GM21381 (cell line): Measurements from ENCODE around the gene KHK.

Source experiments
- ATAC-seq: cut with Tn5 transposase; IDR thresholded peaks from one replicate; pipeline ENCODE4 v1.9.1; 2021; ENCODE audit warnings: mild to moderate bottlenecking, moderate library complexity; ENCODE audit not compliant: unreplicated experiment

The KHK gene

DNA sequence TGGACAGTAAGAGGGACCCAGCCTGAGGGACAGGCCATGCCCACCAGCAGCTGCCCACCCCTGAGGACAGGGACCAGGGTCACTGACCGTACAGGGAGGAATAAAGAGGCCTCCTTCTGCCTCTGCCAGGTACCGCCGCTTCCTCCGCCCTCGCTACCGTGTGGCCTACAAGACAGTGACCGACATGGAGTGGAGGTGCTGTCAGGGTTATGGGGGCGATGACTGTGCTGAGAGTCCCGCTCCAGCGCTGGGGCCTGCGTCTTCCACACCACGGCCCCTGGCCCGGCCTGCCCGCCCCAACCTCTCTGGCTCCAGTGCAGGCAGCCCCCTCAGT, 6.0 kb upstream of the KHK start:
- ATAC-seq, result no peak

- no peak for ATAC-seq
These were observed 4.4 kb upstream of the KHK start for GRCh38 chr2:27081984-27082772.

- ATAC-seq, result no peak
These were observed 3.7 kb upstream of the KHK start for GRCh38 chr2:27082773-27083409.

GRCh38 chr2:27083410-27084296, 2.9 kb upstream of the KHK start:
- ATAC-seq, result no peak

DNA sequence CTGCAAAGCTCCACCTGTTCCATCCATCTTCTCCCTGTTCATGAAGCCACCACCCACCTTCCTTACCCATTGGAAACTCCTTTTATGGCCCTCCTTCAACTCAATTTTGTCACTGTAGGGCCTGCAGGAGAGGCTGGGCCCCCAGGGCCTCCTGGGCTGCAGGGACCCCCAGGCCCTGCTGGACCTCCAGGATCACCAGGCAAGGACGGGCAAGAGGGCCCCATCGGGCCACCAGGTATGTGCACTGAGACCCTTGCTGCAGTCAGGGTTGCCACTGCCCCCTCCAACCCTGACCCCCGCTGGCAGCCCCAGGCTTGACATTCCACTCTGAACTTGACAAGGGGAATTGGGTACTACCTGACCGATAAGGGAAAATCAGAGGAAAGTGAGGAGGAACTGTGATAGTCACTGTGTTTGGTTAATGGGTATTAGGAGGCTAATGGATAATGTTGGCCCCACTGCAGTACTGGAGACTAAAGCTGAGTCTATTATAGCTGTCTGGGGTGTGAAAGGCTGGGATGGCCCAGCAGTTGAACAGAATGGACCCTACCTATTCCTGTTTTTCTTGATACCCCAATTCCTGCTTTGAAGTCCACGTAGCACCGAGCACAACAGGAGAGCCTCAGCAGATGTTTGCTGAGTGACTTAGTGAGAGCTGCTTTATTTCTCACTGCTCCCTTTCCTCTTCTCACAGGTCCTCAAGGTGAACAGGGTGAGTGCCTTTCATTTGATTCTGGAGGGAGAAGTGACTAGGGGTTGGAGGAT, 2.1 kb upstream of the KHK start:
- ATAC-seq, result no peak

GRCh38 chr2:27085062-27085672, 1.4 kb upstream of the KHK start:
- ATAC-seq, result no peak

GRCh38 chr2:27085673-27086089, 891 bp upstream of the KHK start:
- ATAC-seq, result peak; percentile 10

DNA sequence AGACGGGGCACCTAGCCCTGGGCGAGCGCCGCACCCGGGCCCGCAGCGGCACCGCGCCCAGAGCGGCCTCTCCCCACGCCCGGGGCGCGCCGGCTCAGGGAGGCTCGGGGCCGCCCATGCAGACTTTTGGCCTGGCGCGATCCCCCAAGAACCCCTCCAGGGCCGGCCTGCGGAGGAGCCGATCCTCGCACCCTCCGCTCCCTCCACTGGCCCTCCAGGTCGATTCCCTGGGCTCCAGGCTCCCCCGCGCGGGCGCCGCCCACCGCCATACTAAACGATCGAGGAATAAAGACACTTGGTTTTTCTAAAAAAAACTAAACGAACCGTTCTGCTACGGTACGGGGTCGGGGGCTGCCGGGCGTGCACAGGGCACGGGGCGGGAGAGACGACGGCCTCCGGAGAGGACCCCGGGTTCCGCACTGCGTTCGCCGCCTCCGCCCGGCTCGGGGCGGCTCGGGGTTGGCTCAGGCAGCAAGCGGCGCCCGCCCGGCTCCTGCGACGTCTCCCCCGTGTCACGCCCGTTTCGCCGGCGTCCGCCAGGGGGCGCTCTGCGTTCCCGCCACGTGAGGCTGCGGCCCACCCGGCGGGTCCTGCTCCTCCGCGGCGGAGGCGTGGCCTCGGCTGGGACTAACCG, 365 bp upstream of the KHK start:
- ATAC-seq, result peak; percentile 77

- no peak for ATAC-seq
These were observed 1.3 kb downstream of the KHK start for GRCh38 chr2:27087823-27088410.

DNA sequence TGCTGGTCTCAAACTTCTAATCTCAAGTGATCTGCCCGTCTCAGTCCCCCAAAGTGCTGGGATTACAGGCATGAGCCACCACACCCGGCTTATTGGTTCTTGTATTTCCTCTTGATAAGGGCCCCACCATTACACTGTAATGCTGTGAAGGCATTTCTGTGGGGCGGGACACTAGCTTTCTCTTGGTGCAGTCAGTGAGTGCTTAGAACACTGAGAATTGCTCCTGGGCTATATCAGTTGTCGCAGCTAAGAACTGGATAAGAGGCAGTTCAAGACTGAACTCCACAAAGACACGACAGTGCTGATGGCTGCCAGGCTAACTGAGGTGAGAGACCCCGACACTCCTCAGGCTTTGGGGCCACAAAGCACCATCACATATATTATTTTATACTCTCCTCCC, 2.1 kb downstream of the KHK start:
- ATAC-seq, result no peak

GRCh38 chr2:27089111-27089954, 2.8 kb downstream of the KHK start:
- ATAC-seq, result no peak

- no peak for ATAC-seq
These were observed 5.4 kb downstream of the KHK start for GRCh38 chr2:27091746-27092695.

DNA sequence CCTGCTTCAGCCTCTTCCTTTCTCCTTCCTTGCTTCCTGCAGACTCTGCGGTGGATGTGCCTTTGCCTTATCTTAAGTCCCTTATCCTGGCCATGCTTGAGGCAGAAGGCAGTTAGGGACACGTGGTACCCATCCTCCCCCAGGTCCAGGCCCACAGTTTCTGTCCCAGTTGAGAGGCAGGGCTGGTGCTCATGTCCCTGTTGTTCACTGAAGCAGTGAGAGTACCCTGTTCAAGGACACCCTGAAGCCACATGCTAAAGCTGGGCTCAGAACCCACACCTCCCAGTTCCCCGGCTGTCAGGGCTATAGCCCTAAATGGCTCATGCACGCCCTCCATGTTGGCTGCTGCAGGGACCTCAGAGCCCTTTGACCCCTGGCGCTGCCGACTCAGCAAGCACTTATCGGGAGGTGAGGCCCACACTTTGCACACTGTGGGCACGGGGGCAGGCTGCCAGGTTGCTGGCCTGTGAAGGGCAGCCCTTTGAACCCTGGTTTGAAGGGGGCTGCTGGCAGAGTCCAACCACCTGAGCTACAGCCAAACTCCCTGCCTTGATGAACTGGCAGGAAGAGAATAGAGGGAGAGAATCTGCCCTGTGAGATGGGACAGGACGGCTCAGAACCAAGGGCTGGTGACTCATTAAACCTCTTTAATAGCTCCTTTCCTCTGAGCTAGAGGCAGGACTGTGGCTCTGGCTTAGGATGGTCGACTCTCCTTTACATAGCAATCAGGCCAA, 6.3 kb downstream of the KHK start:
- no peak for ATAC-seq

- no peak for ATAC-seq
These were observed 7.1 kb downstream of the KHK start for GRCh38 chr2:27093430-27094352.

- ATAC-seq, result no peak
These were observed 7.9 kb downstream of the KHK start for GRCh38 chr2:27094353-27094984.

DNA sequence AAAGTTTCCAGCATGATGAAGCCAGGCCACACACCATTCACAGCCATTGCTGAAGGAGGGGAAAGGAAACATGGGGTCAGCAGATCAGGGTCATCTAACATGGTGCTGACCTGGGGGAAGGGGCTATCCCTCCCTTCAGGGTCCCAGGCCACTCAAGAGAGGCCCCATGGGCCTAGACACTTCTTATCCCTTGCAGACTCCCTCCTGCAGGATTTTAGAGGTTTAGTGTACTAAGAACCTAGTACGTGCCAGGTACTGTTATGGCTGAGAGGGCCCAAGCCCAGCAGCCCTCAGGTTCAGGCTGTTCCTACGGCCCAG, 8.8 kb downstream of the KHK start:
- ATAC-seq, result no peak
